GM23338 (cell line): Measurements from ENCODE around the gene CTSF. TPM values are rescaled to one million over a fixed set of nuclear protein-coding genes. Genes with fewer than 3 reads are reported as not detected.

ENCODE experiments used
- ATAC-seq: fragments of 200-7000 bp; cut with Tn5 transposase; 3 replicates; pipeline ENCODE4 v1.9.1; 2020
- DNase-seq: peaks from one replicate; pipeline ENCODE4 v3.0.0-alpha.2; 2015; ENCODE audit warnings: low spot score
- H2AFZ ChIP-seq: fragments of 200-600 bp; sonication (generic); 2 replicates; pipeline ENCODE4 v1.8.0; 2016; ENCODE audit warnings: antibody characterized with exemption, mild to moderate bottlenecking, moderate library complexity
- H3F3A ChIP-seq: fragments of 200-600 bp; sonication (generic); replicated peaks from 2 replicates; pipeline ENCODE4 v1.8.0; 2017; ENCODE audit warnings: antibody characterized with exemption, mixed run types, low read depth
- H3K27ac ChIP-seq: fragments of 200-600 bp; sonication (generic); 2 replicates; pipeline ENCODE4 v1.6.1; 2016; ENCODE audit warnings: low read depth
- H3K27me3 ChIP-seq: fragments of 200-600 bp; sonication (generic); 2 replicates; pipeline ENCODE4 v1.8.0; 2016; ENCODE audit warnings: mild to moderate bottlenecking, mixed run types, moderate library complexity; ENCODE audit not compliant: insufficient read depth
- H3K36me3 ChIP-seq: fragments of 200-600 bp; sonication (generic); 2 replicates; pipeline ENCODE4 v1.8.0; 2016; ENCODE audit warnings: mild to moderate bottlenecking; ENCODE audit not compliant: insufficient read depth
- H3K4me1 ChIP-seq: fragments of 200-600 bp; sonication (generic); 2 replicates; pipeline ENCODE4 v1.8.0; 2016; ENCODE audit warnings: mild to moderate bottlenecking, moderate library complexity; ENCODE audit not compliant: insufficient read depth
- H3K4me2 ChIP-seq: fragments of 200-600 bp; sonication (generic); 2 replicates; pipeline ENCODE4 v1.7.1; 2017; ENCODE audit warnings: mixed run types
- H3K4me3 ChIP-seq: fragments of 200-600 bp; sonication (generic); 2 replicates; pipeline ENCODE4 v1.6.1; 2016; ENCODE audit warnings: mixed run types
- H3K79me2 ChIP-seq: fragments of 200-600 bp; sonication (generic); replicated peaks from 2 replicates; pipeline ENCODE4 v1.8.0; 2017; ENCODE audit warnings: mild to moderate bottlenecking; ENCODE audit not compliant: insufficient read depth
- H3K9me2 ChIP-seq: fragments of 200-600 bp; sonication (generic); 2 replicates; pipeline ENCODE4 v1.8.0; 2017; ENCODE audit not compliant: insufficient read depth
- H4K20me1 ChIP-seq: fragments of 200-600 bp; sonication (generic); replicated peaks from 2 replicates; pipeline ENCODE4 v1.8.0; 2017; ENCODE audit warnings: mild to moderate bottlenecking; ENCODE audit not compliant: insufficient read depth
- H3K27ac Mint-ChIP-seq: 2 replicates; pipeline ENCODE4 v1.8.0; 2020; ENCODE audit warnings: inconsistent platforms, mild to moderate bottlenecking, moderate library complexity, mixed read lengths
- H3K27me3 Mint-ChIP-seq: 3 replicates; pipeline ENCODE4 v1.8.0; 2022; ENCODE audit warnings: low read depth, mild to moderate bottlenecking, moderate library complexity, mixed read lengths, inconsistent platforms; ENCODE audit not compliant: insufficient read depth, poor library complexity
- H3K36me3 Mint-ChIP-seq: 3 replicates; pipeline ENCODE4 v1.8.0; 2021; ENCODE audit warnings: low read depth, mild to moderate bottlenecking, inconsistent platforms, moderate library complexity, mixed read lengths
- H3K4me1 Mint-ChIP-seq: 3 replicates; pipeline ENCODE4 v1.8.0; 2020; ENCODE audit warnings: mild to moderate bottlenecking, inconsistent platforms, mixed read lengths
- H3K4me3 Mint-ChIP-seq: 3 replicates; pipeline ENCODE4 v1.8.0; 2021; ENCODE audit warnings: moderate library complexity, mild to moderate bottlenecking, inconsistent platforms, mixed read lengths
- H3K9me3 Mint-ChIP-seq: 3 replicates; pipeline ENCODE4 v1.8.0; 2020; ENCODE audit warnings: moderate library complexity, mild to moderate bottlenecking, inconsistent platforms, mixed read lengths
- CREB1 ChIP-seq: fragments of 250-450 bp; sonication (Bioruptor Pico); IDR thresholded peaks from 2 replicates; pipeline ENCODE4 v1.5.0; 2020; ENCODE audit warnings: low read depth, mild to moderate bottlenecking, moderate library complexity
- CTCF ChIP-seq, 2 experiments: fragments of 200-600 bp in 1 of 2; sonication (generic) in 1 of 2; conservative IDR thresholded peaks; 2 replicates each; pipeline versions ENCODE4 v1.5.1 to v1.6.1; 2016 to 2017; ENCODE audit warnings: antibody characterized with exemption in 2 of 2, low read depth in 2 of 2, mild to moderate bottlenecking in 2 of 2, moderate library complexity in 1 of 2
- ETS1 ChIP-seq: IDR thresholded peaks from 2 replicates; pipeline ENCODE4 v1.6.1; 2016; ENCODE audit warnings: antibody characterized with exemption
- EZH2 ChIP-seq: fragments of 200-600 bp; sonication (generic); IDR thresholded peaks from one replicate; pipeline ENCODE4 v1.8.0; 2017; ENCODE audit warnings: antibody characterized with exemption, mild to moderate bottlenecking, low read depth; ENCODE audit not compliant: unreplicated experiment
- EZH2phosphoT487 ChIP-seq: fragments of 200-600 bp; sonication (generic); IDR thresholded peaks from one replicate; pipeline ENCODE4 v1.8.1; 2018; ENCODE audit warnings: antibody characterized with exemption; ENCODE audit not compliant: unreplicated experiment
- JUNB ChIP-seq: IDR thresholded peaks from one replicate; pipeline ENCODE4 v1.6.1; 2016; ENCODE audit warnings: antibody characterized with exemption; ENCODE audit not compliant: unreplicated experiment
- NANOG ChIP-seq: IDR thresholded peaks from 2 replicates; pipeline ENCODE4 v1.6.1; 2016; ENCODE audit warnings: antibody characterized with exemption, borderline replicate concordance
- POLR2AphosphoS5 ChIP-seq: IDR thresholded peaks from 2 replicates; pipeline ENCODE4 v1.6.1; 2016; ENCODE audit warnings: antibody characterized with exemption, low read depth
- STAT1 ChIP-seq: IDR thresholded peaks from one replicate; pipeline ENCODE4 v1.6.1; 2016; ENCODE audit warnings: antibody characterized with exemption; ENCODE audit not compliant: unreplicated experiment
- ZNF114 ChIP-seq: fragments of 250-450 bp; sonication (Bioruptor Pico); IDR thresholded peaks from 2 replicates; pipeline ENCODE4 v1.5.0; 2020; ENCODE audit warnings: mild to moderate bottlenecking, moderate library complexity
- ZNF331 ChIP-seq: fragments of 250-450 bp; sonication (Bioruptor Pico); IDR thresholded peaks from 2 replicates; pipeline ENCODE4 v1.5.0; 2020; ENCODE audit warnings: low read depth, mild to moderate bottlenecking, moderate library complexity
- ZNF462 ChIP-seq: fragments of 250-450 bp; sonication (Bioruptor Pico); IDR thresholded peaks from 2 replicates; pipeline ENCODE4 v1.5.0; 2020; ENCODE audit warnings: mild to moderate bottlenecking, moderate library complexity
- polyA plus RNA-seq: library from polyadenylated mRNA; unstranded; fragments of >200 nt; fragmentation: Nextera tagmentation; extraction: Ambion mirVana; gene quantifications from 2 replicates; pipeline ENCODE4 v1.2.1, GENCODE V29; 2016
- total RNA-seq: library from RNA; depleted of rRNA; stranded (reverse); fragments of >200 nt; shearing (Covaris generic); gene quantifications from 2 replicates; pipeline ENCODE4 v1.2.3, GENCODE V29; 2014

The CTSF gene
- total and polyA plus RNA-seq, 2 experiments from 2014 or later, result 20.4 to 51.1 TPM

- H3K36me3 Mint-ChIP-seq, result peaks cover 15% of the 10 kb centered on the region; the same call in 2 of the 3 replicates
- Histone ChIP-seq H3K4me3 (peak overlapping the region; percentile 67), H3K27me3 (0 out of 2 replicates have a peak, but pooled peaks cover 7% of the 10 kb centered on the region), H3K79me2 (no peaks in the 10 kb centered on the region; the same call in 1 of the 2 replicates), H4K20me1 (no peaks in the 10 kb centered on the region), H3K9me2 (no peaks in the 10 kb centered on the region), H3K36me3 (no peaks in the 10 kb centered on the region; the same call in 1 of the 2 replicates), H3K4me1 (peaks cover 10% of the 10 kb centered on the region; the same call in 1 of the 2 replicates), H2AFZ (no peak overlapping the region; the same call in 1 of the 2 replicates), H3K4me2 (peak overlapping the region; percentile 84), H3F3A (0 out of 2 replicates have a peak, but pooled peaks cover 10% of the 10 kb centered on the region), H3K27ac (no peak overlapping the region)
- peak overlapping the region; percentile 97 for H3K4me3 Mint-ChIP-seq
- ATAC-seq (no peak), DNase-seq (no peak)
- peaks cover 12% of the 10 kb centered on the region for H3K4me1 Mint-ChIP-seq
- H3K27me3 Mint-ChIP-seq, result peaks cover 20% of the 10 kb centered on the region
- TF ChIP-seq NANOG, result no peak
- no peak for TF ChIP-seq POLR2AphosphoS5
- no peak for TF ChIP-seq STAT1
- TF ChIP-seq JUNB, result no peak
- peaks cover 31% of the 10 kb centered on the region for H3K9me3 Mint-ChIP-seq
- H3K27ac Mint-ChIP-seq, result no peak overlapping the region
Measured at GRCh38 chr11:66593650-66594049, 25.2 kb upstream of the CTSF start.

GRCh38 chr11:66593303-66593635 is 24.9 kb upstream of the CTSF start:
- Histone ChIP-seq H3K4me2 (peak overlapping the region; percentile 84), H2AFZ (peak overlapping the region; percentile 97), H3K27me3 (0 out of 2 replicates have a peak, but pooled peaks cover 7% of the 10 kb centered on the region), H3K9me2 (no peaks in the 10 kb centered on the region), H3K4me1 (peaks cover 10% of the 10 kb centered on the region; the same call in 1 of the 2 replicates), H4K20me1 (no peaks in the 10 kb centered on the region), H3K27ac (peak overlapping the region; percentile 71; the same call in 1 of the 2 replicates), H3K79me2 (no peaks in the 10 kb centered on the region; the same call in 1 of the 2 replicates), H3F3A (0 out of 2 replicates have a peak, but pooled peaks cover 10% of the 10 kb centered on the region), H3K36me3 (no peaks in the 10 kb centered on the region; the same call in 1 of the 2 replicates), H3K4me3 (peak overlapping the region; percentile 67)
- ATAC-seq (peak; percentile 7), DNase-seq (peak; percentile 8)
- H3K4me3 Mint-ChIP-seq, result peak overlapping the region; percentile 97
- peaks cover 31% of the 10 kb centered on the region for H3K9me3 Mint-ChIP-seq
- H3K27ac Mint-ChIP-seq, result peak overlapping the region; percentile 97
- H3K4me1 Mint-ChIP-seq, result peaks cover 12% of the 10 kb centered on the region
- peaks cover 15% of the 10 kb centered on the region; the same call in 2 of the 3 replicates for H3K36me3 Mint-ChIP-seq
- peaks cover 20% of the 10 kb centered on the region for H3K27me3 Mint-ChIP-seq
- no peak for TF ChIP-seq ETS1
- TF ChIP-seq NANOG, result no peak
- TF ChIP-seq POLR2AphosphoS5, result no peak
- TF ChIP-seq CTCF (conservative IDR thresholded peaks at IDR 0.05; ENCODE audit: low read depth in 2 of 2), result no peak
- no peak for TF ChIP-seq EZH2phosphoT487
- TF ChIP-seq ZNF331 (CRISPR knock-in tag), result no peak
- no peak for TF ChIP-seq ZNF114 (CRISPR knock-in tag)
- no peak for TF ChIP-seq CREB1 (CRISPR knock-in tag)
- TF ChIP-seq ZNF462 (CRISPR knock-in tag), result no peak
- no peak for TF ChIP-seq EZH2
